Psoas muscle (tissue), 8 donors: ENCODE results near the gene LZTFL1. TPM values are rescaled to one million over a fixed set of nuclear protein-coding genes. Genes with fewer than 3 reads are reported as not detected.

Experiments used
- ATAC-seq, 4 donors: fragments of 200-7000 bp; cut with Tn5 transposase; one replicate each; pipeline ENCODE4 v1.9.1; 2020; ENCODE audit warnings: moderate library complexity in 3 of 4, mild to moderate bottlenecking in 2 of 4
- DNase-seq, 2 donors: peaks; one replicate each; pipeline ENCODE4 v3.0.0-alpha.2; 2020
- H3K27ac ChIP-seq: fragments of 200-600 bp; one replicate; pipeline ENCODE4 v1.8.0; 2022
- H3K27me3 ChIP-seq, 3 donors: fragments of 200-600 bp in 1 of 3; one replicate each; pipeline versions ENCODE4 v1.6.1 to v1.8.0; 2013 to 2022; ENCODE audit warnings: low read length in 2 of 3, mild to moderate bottlenecking in 2 of 3, moderate library complexity in 1 of 3; ENCODE audit not compliant: insufficient read depth in 3 of 3
- H3K36me3 ChIP-seq, 2 donors: fragments of 200-600 bp in 1 of 2; one replicate each; pipeline versions ENCODE4 v1.6.1 to v1.8.0; 2013 to 2022; ENCODE audit warnings: low read depth in 1 of 2, mild to moderate bottlenecking in 1 of 2, moderate library complexity in 1 of 2; ENCODE audit not compliant: insufficient read depth in 1 of 2
- H3K4me1 ChIP-seq: fragments of 200-600 bp; one replicate; pipeline ENCODE4 v1.8.0; 2022
- H3K4me3 ChIP-seq: fragments of 200-600 bp; one replicate; pipeline ENCODE4 v1.8.0; 2022; ENCODE audit warnings: mild to moderate bottlenecking
- H3K9me3 ChIP-seq: fragments of 200-600 bp; one replicate; pipeline ENCODE4 v1.8.0; 2022
- WGBS, 3 donors: extraction: QIAGEN DNeasy Blood & Tissue Kit; methylation state at CpG; one replicate each; pipeline versions ENCODE4 v1.1.6 to v1.1.7; 2013; 5-methylcytosine and 5-hydroxymethylcytosine counted together
- intact Hi-C, 2 donors: fragments of 100-400 bp; cut with DNase I; formaldehyde crosslinking; loops; one replicate each; pipeline versions ENCODE4 v1.11.0 to v1.14.2; 2022
- polyA plus RNA-seq, 3 donors: library from polyadenylated mRNA; stranded (reverse); fragments of 200-250 nt; gene quantifications; one replicate each; pipeline ENCODE4 v1.2.3, GENCODE V29; 2013
- total RNA-seq, 4 donors: library from RNA; stranded (reverse); fragmentation: NEBNext Ultra II Directional in 2 of 4; extraction: Animal tissue kit (Norgen Biotek cat#: 25700) in 2 of 4; gene quantifications; one replicate each; pipeline versions ENCODE4 v1.2.1 to v1.2.4, GENCODE V29; 2021 to 2023
- TF ChIP-seq, protein P1 (sequence below): fragments of 200-600 bp; IDR thresholded peaks from one replicate; pipeline ENCODE4 v1.8.0; 2022; ENCODE audit warnings: antibody characterized with exemption
- donor health status: healthy with polysubstance abuse.
- donor health status: DM: no; HTN: no; CAD: no; lungs with moderate emphysema.
- donor health status: Bipolar disorder and iron deficiency.
- donor health status: healthy.
- donor health status: DM: yes; HTN: yes; CAD: no.
- donor health status: DM: no; HTN: no; CAD: no.
- donor health status: DM: no; HTN: no; CAD: no.
- donor health status: DM: yes; HTN: yes; CAD: no.

Gene LZTFL1
- total and polyA plus RNA-seq, 7 donors: 3.1 to 15.9 (median 5.3) TPM

DNA sequence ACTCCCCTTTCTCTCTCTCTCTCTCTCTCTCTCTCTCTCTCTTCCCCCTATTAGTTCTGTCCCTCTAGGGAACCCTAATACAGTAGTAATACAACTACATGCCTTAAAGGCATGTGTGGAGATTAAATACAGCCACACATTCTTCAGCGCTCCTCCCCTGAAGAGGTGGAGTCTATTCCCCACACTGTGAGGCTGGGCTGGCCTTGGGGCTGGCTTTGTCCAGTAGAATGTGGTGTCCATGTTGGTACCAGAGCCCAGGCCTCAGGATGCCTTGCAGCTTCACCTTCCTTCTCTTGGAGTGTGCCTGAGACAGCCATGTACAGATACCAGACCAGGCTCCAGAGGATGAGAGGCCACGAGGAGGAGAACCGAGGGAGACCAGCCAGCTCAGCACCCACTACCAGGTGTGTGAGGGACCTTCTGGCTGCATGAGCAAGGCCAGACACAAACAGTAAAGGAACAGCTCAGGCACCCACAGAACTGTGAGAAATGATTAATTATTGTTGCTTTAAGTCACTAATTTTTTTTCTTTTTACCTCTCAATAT is 56.2 kb downstream of the LZTFL1 start:
- ATAC-seq (no peak), DNase-seq (no peak)
- intact Hi-C loops: no loop called here
- Histone ChIP-seq H3K4me1 (no peaks in the 10 kb centered on the region), H3K27me3 (no peaks in the 10 kb centered on the region), H3K9me3 (peaks cover 17% of the 10 kb centered on the region), H3K36me3 (no peaks in the 10 kb centered on the region), H3K27ac (no peak overlapping the region), H3K4me3 (no peak overlapping the region)
- TF ChIP-seq, protein P1, sequence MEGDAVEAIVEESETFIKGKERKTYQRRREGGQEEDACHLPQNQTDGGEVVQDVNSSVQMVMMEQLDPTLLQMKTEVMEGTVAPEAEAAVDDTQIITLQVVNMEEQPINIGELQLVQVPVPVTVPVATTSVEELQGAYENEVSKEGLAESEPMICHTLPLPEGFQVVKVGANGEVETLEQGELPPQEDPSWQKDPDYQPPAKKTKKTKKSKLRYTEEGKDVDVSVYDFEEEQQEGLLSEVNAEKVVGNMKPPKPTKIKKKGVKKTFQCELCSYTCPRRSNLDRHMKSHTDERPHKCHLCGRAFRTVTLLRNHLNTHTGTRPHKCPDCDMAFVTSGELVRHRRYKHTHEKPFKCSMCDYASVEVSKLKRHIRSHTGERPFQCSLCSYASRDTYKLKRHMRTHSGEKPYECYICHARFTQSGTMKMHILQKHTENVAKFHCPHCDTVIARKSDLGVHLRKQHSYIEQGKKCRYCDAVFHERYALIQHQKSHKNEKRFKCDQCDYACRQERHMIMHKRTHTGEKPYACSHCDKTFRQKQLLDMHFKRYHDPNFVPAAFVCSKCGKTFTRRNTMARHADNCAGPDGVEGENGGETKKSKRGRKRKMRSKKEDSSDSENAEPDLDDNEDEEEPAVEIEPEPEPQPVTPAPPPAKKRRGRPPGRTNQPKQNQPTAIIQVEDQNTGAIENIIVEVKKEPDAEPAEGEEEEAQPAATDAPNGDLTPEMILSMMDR: no peak
- 73 to 83% (median 80%) methylated on average over 3 of the region's 3 CpGs for WGBS, 3 donors

DNA sequence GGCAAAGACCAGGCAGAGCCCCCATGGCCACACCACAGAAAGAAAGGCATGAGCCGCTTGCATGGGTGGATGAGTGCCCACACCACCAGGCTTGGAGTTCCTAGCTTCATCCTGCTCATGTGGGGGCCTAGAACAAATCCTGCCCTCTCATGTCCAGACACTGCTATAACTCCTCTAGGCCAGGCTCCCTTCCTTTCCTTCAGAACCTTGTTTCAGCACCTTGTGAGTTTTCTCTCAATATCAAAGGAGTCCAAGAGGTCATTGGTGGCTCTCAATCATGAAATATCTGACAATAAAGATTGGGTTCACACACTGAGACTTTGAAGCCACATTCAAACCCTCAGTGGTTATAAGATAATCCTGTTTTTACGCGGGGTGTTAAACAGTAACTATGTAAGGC is 58.3 kb downstream of the LZTFL1 start:
- Histone ChIP-seq H3K9me3 (peaks cover 3% of the 10 kb centered on the region), H3K27ac (no peak overlapping the region), H3K4me1 (no peaks in the 10 kb centered on the region), H3K4me3 (no peak overlapping the region), H3K36me3 (no peaks in the 10 kb centered on the region), H3K27me3 (no peaks in the 10 kb centered on the region)
- TF ChIP-seq, protein P1: no peak
- ATAC-seq: no peak
- intact Hi-C loops: no loop called here
- 84 to 95% (median 92%) methylated on average over 3 of the region's 3 CpGs for WGBS, 3 donors
- DNase-seq: no peak

DNA sequence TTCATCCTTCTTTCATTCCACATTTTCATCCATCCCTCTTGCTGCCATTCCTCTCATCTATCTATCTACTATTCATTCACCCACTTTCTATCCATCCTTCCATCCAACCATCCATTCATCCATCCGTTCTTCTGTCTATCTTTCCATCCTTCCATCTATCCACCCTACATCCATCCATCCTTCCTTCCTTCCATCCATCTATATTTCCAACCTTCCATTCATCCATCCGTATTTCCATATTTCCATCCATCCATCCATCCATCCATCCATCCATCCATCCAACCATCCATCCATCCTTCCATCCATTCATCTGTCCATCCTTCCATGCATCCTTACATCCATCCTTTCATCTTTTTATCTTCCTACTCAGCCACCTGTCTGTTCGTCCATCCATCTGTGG is 59.5 kb downstream of the LZTFL1 start:
- Histone ChIP-seq H3K4me1 (no peaks in the 10 kb centered on the region), H3K27ac (no peak overlapping the region), H3K9me3 (no peaks in the 10 kb centered on the region), H3K4me3 (no peak overlapping the region), H3K36me3 (no peaks in the 10 kb centered on the region), H3K27me3 (no peaks in the 10 kb centered on the region)
- 87 to 90% (median 89%) methylated on average over 3 of the region's 3 CpGs for WGBS, 3 donors
- intact Hi-C loops: no loop called here
- no peak for DNase-seq
- TF ChIP-seq, protein P1: no peak
- no peak for ATAC-seq

DNA sequence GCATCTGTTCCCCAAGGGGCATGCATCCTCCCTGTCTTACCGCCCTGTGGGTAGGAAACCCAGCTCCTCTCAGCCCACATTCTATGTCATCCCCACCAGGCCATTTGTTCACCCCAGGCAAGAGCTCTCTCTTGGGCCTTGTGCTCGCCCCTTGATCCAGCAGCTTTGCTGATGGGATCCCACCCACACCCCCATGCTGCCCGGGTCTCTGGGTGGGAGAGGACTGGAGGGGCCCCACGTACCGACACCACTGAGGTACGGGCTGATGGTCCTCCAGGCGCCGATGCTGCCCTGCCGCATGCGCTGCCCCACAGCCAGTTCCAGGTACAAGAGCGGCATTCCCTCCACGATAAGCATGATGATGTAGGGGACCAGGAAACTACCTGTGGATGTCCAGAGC is 60.1 kb downstream of the LZTFL1 start:
- TF ChIP-seq, protein P1: no peak
- ATAC-seq: no peak
- no peak overlapping the region for H3K4me3 ChIP-seq
- intact Hi-C loops: no loop called here
- no peaks in the 10 kb centered on the region for H3K27me3 ChIP-seq
- DNase-seq: no peak
- H3K27ac ChIP-seq: no peak overlapping the region
- no peaks in the 10 kb centered on the region for H3K4me1 ChIP-seq
- 92 to 94% (median 93%) methylated on average over 12 of the region's 12 CpGs for WGBS, 3 donors
- H3K36me3 ChIP-seq: no peaks in the 10 kb centered on the region
- no peaks in the 10 kb centered on the region for H3K9me3 ChIP-seq

DNA sequence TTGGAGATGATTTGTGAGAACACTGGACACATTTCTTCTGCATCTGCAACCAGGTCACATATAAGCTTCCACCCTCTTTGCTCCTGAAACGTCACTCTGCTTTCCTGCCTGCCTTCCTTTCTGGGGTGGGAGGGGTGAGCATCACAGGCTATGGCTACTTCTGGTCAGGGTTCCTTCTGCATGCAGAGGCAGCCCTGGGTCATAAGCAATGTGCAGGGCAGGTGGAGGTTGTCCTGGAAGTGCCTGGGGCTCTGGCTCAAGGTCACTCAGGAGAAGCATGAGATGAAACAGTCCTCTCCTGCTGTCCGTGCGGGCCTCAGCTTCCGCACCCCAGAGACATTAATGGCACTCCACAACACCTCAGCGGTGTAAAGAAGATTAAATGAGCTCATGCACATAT is 60.6 kb downstream of the LZTFL1 start:
- Histone ChIP-seq H3K4me1 (no peaks in the 10 kb centered on the region), H3K9me3 (no peaks in the 10 kb centered on the region), H3K27ac (no peak overlapping the region), H3K27me3 (no peaks in the 10 kb centered on the region), H3K36me3 (no peaks in the 10 kb centered on the region), H3K4me3 (no peak overlapping the region)
- TF ChIP-seq, protein P1: no peak
- ATAC-seq: no peak
- 77 to 79% (median 78%) methylated on average over 5 of the region's 5 CpGs for WGBS, 3 donors
- intact Hi-C loops: no loop called here
- DNase-seq: no peak
